HuH-7.5 (cell line): ENCODE data around the gene RPL38.

ENCODE experiments used
- DNase-seq: peaks from one replicate; pipeline ENCODE4 v3.0.0; 2011; ENCODE audit warnings: low spot score

The RPL38 gene

DNA sequence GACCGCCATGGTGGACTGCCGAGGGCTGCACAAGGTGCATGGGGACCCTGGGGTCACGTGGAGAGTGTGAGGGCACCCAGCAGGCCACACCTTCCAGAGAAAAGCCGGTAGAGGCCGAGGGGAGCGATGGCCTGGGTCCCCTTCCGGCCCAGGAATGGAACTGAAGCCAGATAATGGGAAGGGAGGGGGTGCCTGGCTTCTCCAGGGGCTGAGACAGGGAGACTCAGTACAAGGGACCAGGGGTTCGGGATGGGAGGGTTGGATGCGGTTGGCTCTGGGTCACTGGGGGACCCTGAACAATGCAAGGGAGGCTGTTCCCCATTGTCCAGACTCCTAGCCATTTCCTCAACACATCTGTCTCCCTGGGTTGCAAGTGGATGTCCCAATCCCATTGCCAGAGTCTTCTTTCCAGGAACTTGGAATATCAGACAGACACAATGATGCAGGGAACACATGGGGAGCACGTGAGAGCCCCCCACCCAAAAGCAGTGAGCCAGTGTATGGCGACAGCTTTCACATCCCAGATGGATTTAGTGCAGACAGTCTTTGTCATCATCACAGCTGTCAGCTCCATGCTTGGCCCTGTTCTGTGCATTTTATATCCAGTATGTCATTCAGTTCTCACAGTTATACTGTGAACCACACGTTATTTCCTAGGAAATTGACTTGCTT, 47.0 kb downstream of the RPL38 start:
- DNase-seq = no peak

DNA sequence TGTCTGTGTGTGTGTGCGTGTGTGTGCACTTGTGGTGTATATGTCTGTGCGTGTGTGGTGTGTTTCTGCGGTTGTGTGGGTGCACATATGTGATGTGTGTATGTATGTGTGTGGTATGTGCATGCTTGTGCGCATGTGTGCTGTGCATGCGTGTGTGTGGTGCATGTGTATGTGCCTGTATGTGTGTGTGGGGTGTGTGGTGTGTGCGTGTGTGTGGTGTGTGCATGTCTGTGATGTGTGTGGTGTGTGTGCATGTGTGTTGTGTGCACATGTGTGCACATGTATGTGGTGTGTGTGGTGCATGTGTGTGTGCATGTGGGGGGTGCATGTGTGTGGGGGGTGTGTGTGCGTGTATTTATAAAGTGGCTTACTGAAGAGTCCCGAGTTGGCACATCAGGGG, 47.6 kb downstream of the RPL38 start:
- DNase-seq = no peak

- no peak for DNase-seq
Observed at GRCh38 chr17:74251569-74251968, 48.1 kb downstream of the RPL38 start.

GRCh38 chr17:74252211-74252610, 48.7 kb downstream of the RPL38 start:
- DNase-seq = no peak

DNA sequence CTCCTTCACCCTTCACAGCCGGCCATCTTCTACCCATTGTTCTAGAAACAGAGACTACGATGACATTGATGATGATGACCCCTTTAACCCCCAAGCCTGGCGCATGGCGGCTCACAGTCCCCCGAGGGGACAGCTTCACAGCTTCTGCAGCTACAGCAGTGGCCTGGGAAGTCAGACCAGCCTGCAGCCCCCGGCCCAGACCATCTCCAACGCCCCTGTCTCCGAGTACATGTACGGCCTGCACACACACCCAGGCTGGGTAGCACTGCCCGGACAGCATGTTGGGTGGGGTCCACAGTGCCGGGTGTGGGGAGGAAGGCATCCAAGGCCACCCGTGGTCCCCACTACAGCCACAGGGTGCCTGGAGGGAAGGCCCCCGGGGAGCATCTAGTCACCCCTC, 49.6 kb downstream of the RPL38 start:
- no peak for DNase-seq

- DNase-seq = no peak
Observed at GRCh38 chr17:74257311-74257710, 53.8 kb downstream of the RPL38 start.

- DNase-seq = no peak
Observed at GRCh38 chr17:74259667-74260524, 56.4 kb downstream of the RPL38 start.
